AG20443 (cell line): Measurements from ENCODE around the gene FAM149B1.
"Not testable (repeated sequence)": the region's sequence is repeated elsewhere in the genome, so short reads cannot be mapped to it uniquely, and the experiment has no call there.

Experiments used
- DNase-seq: peaks from one replicate; pipeline ENCODE4 v3.0.0; 2012; ENCODE audit warnings: low spot score, mixed read lengths

Gene FAM149B1

GRCh38 chr10:73167783-73168464, at the start of gene FAM149B1, which contains the start of gene ECD:
Gene FAM149B1, plus strand, starts transcription at chr10:73168119. Its CDS starts 221 bp downstream, at chr10:73168340.
Gene ECD, minus strand, starts transcription at chr10:73168008. Its CDS starts 4,071 bp downstream, at chr10:73163937.
- DNase-seq: peak; percentile 96

- DNase-seq: no peak
These were observed 48.5 kb upstream of the FAM149B1 start for GRCh38 chr10:73119457-73119856.

- no peak for DNase-seq
These were observed 48.0 kb upstream of the FAM149B1 start for GRCh38 chr10:73119952-73120351.

GRCh38 chr10:73126343-73126742, 41.6 kb upstream of the FAM149B1 start:
- no peak for DNase-seq

- no peak for DNase-seq
These were observed 36.6 kb upstream of the FAM149B1 start for GRCh38 chr10:73131301-73131700.

- no peak for DNase-seq
These were observed 35.8 kb upstream of the FAM149B1 start for GRCh38 chr10:73131913-73132686.

GRCh38 chr10:73134727-73135126, 33.2 kb upstream of the FAM149B1 start:
- no peak for DNase-seq

- DNase-seq: no peak
These were observed 31.3 kb upstream of the FAM149B1 start for GRCh38 chr10:73136627-73137026.

GRCh38 chr10:73139251-73139650, 28.7 kb upstream of the FAM149B1 start:
- no peak for DNase-seq

GRCh38 chr10:73141603-73142002, 26.3 kb upstream of the FAM149B1 start:
- DNase-seq: no peak

GRCh38 chr10:73150633-73151413, 17.1 kb upstream of the FAM149B1 start:
- not testable (repeated sequence) for DNase-seq

GRCh38 chr10:73152009-73152408, 15.9 kb upstream of the FAM149B1 start:
- DNase-seq: no peak

GRCh38 chr10:73156054-73156453, 11.9 kb upstream of the FAM149B1 start:
- DNase-seq: no peak

GRCh38 chr10:73159038-73159648, 8.8 kb upstream of the FAM149B1 start:
- peak; percentile 59 for DNase-seq

GRCh38 chr10:73161079-73161478, 6.8 kb upstream of the FAM149B1 start:
- no peak for DNase-seq

- no peak for DNase-seq
These were observed 6.3 kb upstream of the FAM149B1 start for GRCh38 chr10:73161662-73162061.

- DNase-seq: no peak
These were observed 4.8 kb upstream of the FAM149B1 start for GRCh38 chr10:73163096-73163495.

- DNase-seq: no peak
These were observed 947 bp upstream of the FAM149B1 start for GRCh38 chr10:73166972-73167371.

GRCh38 chr10:73167458-73167782, 499 bp upstream of the FAM149B1 start:
- DNase-seq: peak; percentile 24

- DNase-seq: no peak
These were observed 515 bp downstream of the FAM149B1 start for GRCh38 chr10:73168465-73168803.

- DNase-seq: no peak
These were observed 1.4 kb downstream of the FAM149B1 start for GRCh38 chr10:73169320-73169719.

GRCh38 chr10:73172867-73173266, 4.9 kb downstream of the FAM149B1 start:
- no peak for DNase-seq
